Ramos (cell line): ENCODE results near the gene EGFL7.

ENCODE experiments used
- in situ Hi-C: fragments of 300-500 bp; cut with MboI; formaldehyde crosslinking; loops from one replicate; pipeline ENCODE4 v1.14.3; 2022; ENCODE audit warnings: low sequenced_read_pairs; ENCODE audit not compliant: unreplicated experiment

The EGFL7 gene

GRCh38 chr9:136671646-136672430, 9.1 kb downstream of the EGFL7 start:
- in situ Hi-C loops = no loop called here

- in situ Hi-C loops = no loop called here
Measured at GRCh38 chr9:136672431-136673087, 9.8 kb downstream of the EGFL7 start.

DNA sequence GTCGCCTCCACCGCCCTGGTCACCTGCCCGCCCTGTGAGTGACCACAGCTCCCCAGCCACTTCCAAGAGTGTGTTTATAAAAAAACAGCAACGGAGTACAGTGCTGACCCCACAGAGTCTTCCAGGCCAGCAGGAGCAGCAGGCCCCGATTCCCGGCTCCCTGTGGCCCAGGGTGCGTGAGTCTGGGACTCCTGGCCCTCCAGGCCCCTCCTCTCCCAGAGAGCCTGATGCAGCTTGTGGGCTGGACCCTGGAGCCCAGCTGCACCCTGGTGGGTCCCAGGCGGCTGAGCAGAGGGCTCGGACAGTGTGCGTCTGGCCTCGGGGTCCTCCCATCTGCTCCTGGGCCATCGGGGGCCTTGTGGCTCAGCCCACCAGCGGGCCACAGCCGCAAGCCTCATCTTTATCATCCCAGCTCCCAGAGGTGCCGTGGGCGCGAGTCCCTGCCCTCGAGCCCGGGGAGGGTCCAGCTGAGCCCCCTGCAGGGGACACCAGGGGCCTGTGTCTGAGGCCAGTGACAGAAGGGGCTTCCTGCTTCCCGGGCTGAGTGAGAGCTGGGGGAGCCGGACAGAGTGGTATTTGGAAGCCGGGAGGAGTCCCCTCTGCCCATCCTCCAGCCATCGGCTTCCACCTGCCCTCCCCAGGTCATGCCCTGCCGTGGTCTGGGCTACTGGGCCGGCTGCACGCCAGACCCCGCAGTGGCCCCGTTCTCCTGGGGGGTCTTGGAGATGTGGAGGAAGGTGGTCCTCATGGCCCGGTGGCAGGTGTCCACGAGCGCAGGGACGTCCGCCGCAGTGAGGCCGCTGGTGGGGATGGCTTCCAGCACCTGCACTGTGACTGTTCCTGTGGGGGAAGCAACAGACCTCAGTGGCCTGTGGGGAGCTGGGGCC, 10.6 kb downstream of the EGFL7 start:
- in situ Hi-C loops = no loop called here

- in situ Hi-C loops = no loop called here
Measured at GRCh38 chr9:136673975-136674785, 11.5 kb downstream of the EGFL7 start.

- in situ Hi-C loops = no loop called here
Measured at GRCh38 chr9:136674786-136675349, 12.2 kb downstream of the EGFL7 start.

DNA sequence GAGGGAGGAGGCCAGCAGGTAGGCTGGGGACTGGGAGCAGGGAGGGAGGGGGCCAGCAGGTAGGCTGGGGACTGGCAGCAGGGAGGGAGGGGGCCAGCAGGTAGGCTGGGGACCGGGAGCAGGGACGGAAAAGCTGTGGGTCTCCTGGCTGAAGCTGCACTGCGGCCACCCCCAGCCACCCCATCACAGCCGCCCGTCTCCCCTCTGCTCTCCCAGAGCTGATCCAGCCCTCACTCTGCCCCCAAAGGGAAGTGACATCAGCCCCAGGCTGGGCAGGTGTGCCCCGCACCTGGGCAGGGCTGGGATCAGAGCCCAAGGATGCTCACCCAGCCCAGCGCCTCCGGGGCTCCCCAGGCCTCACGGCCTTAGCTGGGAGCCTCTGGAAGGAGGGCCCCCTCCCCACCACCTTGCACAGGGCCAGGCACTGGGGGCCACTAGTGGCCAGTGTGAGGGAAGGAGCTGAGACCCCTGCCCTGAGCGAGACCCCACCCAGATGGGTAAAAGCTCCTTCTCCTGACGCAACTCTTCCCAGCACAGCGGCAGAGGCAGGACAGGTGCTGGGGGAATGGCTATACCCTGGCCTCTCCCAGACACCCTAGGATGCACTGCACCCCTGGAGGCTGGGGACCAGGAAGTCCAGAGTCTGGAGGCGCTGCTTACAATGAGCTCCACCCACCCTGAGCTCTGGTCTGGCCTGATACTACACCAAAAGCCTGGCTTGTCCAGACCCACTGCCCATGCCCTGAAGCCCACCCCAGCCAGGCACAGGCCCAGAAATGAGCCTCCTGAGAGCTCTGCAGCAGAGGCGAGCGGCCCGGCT, 13.0 kb downstream of the EGFL7 start:
- in situ Hi-C loops = no loop called here

- in situ Hi-C loops = no loop called here
Measured at GRCh38 chr9:136676297-136676794, 13.6 kb downstream of the EGFL7 start.

GRCh38 chr9:136676920-136677686, 14.4 kb downstream of the EGFL7 start:
- in situ Hi-C loops = no loop called here

DNA sequence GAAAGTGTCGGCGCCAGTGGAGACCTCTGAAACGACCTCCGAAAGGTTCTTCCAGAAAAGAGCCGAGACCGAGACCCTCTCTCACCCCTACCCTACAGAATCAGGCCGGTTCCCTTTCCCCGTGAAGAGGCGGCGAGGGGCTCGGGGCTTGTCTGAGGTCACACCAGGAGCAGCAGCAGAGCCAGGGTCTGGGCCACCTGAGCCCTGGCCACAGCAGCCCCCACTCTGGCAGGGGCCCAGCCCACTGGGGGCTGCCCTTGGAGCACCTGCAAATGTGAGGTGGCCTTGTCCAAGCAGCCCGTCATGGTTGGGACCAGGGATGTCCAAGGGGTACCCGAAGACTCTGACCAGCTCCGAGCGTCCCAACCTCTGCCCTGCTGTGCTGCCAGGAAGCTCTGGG, 15.3 kb downstream of the EGFL7 start:
- in situ Hi-C loops = no loop called here

GRCh38 chr9:136678624-136679023, 15.9 kb downstream of the EGFL7 start:
- in situ Hi-C loops = no loop called here

DNA sequence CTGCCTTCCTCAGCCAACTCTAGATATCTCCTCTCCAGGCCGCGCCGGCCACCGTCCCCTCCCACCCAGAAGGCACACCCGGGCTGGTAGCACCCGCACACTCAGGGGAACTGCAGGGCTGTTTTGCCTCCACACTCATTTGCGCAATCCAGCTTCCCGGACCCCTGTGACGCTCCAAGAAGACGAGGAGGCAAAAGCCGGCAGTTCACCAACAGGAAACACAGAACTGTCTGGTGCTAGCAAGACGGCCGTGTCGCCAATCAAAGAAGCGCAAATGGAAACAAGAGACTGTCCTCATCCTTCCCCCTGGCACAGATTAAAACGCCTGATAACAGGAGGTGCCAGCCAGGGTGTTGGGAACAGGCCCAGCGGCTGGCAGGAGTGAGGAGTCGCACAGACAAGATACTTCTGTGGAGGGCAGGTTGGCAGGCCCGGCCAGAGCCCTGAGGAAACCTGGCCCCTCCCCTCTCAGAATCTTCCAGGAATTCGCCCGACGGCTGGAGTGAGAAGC, 16.8 kb downstream of the EGFL7 start:
- in situ Hi-C loops = no loop called here

- in situ Hi-C loops = no loop called here
Measured at GRCh38 chr9:136681029-136681428, 18.3 kb downstream of the EGFL7 start.

DNA sequence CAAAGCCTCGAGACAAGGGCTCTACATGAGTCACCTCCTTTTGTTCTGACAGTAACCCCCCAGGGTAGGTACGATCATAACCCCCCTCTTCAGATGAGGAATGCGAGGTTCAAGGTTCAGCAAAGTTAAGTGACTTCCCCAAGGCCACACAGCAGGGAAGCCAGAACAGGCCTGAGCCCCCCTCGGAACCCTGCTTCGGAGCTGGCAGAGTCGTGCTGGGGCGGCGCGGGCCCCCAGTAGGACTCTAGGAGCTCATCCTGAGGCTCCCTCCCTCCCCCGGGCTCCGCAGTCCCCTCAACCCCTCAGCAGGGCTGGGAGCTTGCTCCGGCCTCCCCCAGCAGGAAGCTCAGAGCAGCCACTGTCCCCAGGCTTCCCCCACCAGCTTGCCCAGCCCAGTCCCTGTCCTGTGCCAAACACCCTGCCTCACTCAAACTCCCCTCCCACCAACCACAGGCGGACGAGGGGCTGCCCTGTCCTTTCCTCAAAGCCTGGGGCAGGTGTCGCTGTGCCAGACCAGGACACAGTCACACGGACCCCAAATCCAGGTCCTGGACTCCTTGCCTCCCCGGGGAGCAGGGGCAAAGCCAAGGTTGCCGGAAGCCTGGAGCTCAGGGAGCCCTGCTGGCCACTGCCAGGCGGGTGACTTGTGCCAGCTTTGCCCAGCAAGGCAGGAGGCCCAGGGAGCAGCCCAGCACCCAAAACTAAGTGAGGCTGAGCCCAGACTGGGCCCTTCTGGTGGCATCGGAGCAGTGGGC, 19.4 kb downstream of the EGFL7 start:
- in situ Hi-C loops = no loop called here

GRCh38 chr9:136682710-136683109, 20.0 kb downstream of the EGFL7 start:
- in situ Hi-C loops = no loop called here

DNA sequence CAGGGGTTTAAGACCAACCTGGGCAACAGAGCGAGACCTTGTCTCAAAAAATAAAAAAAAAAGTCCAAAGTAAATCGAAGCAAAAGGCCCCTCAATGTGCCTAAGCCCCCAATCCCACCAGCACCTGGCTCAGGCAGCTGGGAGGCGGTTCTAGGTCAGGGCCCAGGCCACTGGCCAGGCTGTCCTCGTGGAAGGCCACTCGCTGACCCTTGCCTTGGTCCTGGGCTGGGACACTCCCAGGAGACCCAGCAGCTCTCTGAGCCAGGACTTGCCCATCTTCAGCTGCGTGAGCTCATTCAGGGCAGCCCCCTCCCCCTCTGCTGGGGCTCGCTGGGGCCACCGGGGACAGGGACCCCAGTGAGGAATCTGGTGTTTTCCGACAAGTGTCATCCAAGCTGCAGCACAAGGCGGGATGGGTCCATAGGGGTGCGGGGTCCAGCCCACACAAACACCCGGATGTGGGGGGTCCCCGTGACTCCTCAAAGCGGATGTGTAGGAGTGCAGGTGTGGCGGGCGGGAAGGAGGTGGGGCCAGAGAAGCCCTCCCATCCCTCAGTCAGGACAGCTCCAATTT, 20.5 kb downstream of the EGFL7 start:
- in situ Hi-C loops = no loop called here

DNA sequence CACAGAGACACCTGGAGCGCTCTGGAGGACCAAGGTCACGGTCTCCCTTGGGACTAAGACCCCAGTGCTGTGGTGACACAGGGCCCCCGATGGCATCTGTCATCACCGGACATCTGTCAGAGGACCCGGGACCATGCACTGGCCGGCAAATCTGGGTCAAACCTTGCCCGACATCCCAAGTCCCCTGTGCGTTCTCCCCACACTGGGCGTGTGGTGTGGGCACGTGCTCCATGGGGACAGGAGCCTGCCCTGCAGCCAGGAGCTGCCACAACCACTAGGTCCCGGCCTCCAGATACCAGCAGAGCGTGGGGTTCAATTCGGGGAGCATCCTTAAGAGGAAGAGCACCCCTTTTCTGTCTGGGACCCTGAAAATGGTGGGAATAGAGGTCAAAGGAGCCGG, 21.0 kb downstream of the EGFL7 start:
- in situ Hi-C loops = no loop called here

- in situ Hi-C loops = no loop called here
Measured at GRCh38 chr9:136684339-136684738, 21.6 kb downstream of the EGFL7 start.
